Activated CD4-positive, alpha-beta T cell treated with anti-CD3 and anti-CD28 coated beads, Interleukin-10, Interleukin-2, amounts not matched to agents 100 ng/mL and 50 ng/mL, durations not matched to agents 16 hours and 8 hours (primary cell): ENCODE data around the gene C20orf173.
"Not testable (repeated sequence)": the region's sequence is repeated elsewhere in the genome, so short reads cannot be mapped to it uniquely, and the experiment has no call there.

Source experiments
- DNase-seq: peaks from one replicate; pipeline ENCODE4 v3.0.0-alpha.2; 2020

The C20orf173 gene

DNA sequence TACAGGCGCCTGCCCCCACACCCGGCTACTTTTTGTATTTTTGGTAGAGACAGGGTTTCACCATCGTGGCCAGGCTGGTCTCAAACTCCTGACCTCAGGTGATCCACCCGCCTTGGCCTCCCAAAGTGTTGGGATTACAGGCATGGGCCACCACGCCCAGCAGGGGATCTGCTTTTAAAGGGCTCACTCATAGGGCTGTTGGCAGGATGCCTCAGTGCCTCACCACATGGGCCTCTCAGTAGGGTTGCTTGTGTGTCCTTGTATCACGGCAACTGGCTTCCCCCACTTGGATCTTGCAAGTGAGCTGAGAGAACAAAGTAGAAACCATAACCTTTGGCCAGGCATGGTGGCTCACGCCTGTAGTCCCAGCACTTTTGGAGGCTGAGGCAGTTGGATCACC is 15.5 kb upstream of the C20orf173 start:
- DNase-seq: not testable (repeated sequence)

- no peak for DNase-seq
These were observed 15.0 kb upstream of the C20orf173 start for GRCh38 chr20:35544436-35544835.

DNA sequence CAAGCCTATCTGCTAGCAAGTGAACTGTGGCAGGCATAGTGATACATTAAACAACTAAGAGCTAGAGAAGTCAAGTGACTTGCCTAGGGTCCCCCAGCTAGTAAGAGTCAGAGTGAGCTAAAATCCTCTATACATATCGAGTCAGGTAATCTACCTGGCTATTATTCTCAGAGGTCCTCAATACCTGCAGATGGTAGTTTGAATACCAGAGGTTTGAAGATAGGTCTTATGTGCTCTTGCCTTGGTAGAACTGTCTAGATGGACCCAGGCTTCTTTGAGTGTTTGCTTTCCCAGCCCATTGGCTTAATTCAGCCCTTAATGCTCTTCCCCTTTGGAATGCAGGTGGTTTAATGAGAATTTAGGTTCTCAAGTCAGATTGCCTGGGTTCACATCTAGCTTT is 13.5 kb upstream of the C20orf173 start:
- no peak for DNase-seq

DNA sequence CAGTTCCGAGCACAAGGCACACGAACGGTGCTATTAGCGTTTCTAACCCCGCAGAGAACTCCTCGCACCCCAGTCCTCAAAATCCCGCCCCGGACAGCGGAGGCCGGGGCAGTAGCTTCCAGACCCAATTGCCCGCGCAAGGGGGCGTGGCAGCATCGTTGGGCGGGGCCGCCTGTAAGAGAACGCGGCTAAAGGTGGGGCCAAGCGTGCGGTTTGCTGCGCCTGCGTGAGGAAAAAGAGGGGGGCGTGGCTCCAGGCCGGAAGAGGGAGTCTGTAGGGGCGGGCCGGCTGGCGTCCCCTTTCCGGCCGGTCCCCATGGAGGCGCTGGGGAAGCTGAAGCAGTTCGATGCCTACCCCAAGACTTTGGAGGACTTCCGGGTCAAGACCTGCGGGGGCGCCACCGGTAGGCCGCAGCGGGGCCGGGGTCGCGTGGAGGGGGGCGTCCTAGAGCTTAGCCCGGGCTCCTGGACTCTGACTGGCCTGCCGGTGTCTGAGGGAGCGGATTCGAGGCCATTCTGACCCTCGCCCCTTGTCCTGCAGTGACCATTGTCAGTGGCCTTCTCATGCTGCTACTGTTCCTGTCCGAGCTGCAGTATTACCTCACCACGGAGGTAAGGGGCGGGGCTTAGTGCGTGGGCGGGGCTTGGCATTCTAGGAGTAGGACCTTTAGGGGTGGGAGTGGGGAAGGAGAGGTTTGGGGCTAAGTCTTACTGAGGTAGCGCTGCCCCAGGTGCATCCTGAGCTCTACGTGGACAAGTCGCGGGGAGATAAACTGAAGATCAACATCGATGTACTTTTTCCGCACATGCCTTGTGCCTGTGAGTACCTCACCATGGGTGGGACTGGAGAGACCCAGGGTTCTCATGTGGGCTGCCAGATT is 12.6 kb upstream of the C20orf173 start, which contains the start of gene ERGIC3:
Gene ERGIC3, plus strand, starts transcription at position 296 of the 880 bp plus-strand sequence. Its CDS starts 20 bp downstream, at position 316.
- DNase-seq: peak; percentile 98

- DNase-seq: no peak
These were observed 11.8 kb upstream of the C20orf173 start for GRCh38 chr20:35541118-35541782.

DNA sequence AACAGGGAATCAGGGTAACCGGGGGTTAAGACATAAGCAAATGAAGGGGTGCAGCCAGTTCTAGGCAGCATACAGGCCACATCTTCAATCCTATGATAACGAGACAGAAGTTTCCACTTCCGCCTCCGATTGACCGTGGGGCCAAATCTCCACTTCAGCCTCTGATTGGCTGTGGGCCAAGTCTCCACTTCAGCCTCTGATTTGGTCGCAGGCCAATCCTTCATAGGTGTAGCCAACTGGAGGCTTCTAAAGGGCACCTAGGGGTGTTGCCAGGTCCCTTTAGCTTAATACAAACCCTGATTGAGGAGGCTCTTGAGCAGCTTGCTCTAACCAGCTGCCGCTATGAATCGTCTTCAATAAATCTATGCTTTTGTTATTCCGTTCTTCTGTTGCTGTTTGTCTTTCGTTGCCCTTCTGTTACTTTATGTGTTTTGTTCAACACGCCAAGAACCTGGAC is 10.3 kb upstream of the C20orf173 start:
- peak; percentile 52 for DNase-seq

DNA sequence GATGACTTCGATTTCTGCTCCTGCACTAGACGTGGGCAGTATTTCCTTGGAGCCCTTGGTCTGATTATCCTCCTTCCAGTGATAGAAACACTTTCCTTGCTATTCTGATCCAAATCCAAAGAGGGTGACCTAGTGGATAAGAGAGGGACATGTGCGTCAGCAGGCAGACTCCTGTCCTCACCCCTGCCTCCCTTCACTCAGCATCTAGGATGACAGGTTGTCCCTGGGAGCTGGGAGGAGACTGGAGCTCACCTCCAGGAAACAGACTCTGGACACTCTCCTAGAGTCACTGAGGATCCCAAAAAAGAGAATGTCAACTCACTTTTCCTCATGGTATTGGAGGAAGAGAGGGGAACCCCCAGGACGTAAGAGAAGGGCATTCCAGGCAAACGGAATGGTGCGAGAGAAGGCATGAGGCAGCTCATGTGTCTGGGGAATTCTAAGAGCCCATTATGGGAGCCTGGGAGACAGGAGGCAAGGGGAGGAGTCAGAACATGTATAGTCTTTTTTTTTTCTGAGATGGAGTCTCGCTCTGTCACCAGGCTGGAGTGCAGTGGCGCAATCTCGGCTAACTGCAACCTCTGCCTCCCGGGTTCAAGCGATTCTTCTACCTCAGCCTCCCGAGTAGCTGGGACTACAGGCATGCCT is 2.2 kb downstream of the C20orf173 start:
- DNase-seq: no peak

DNA sequence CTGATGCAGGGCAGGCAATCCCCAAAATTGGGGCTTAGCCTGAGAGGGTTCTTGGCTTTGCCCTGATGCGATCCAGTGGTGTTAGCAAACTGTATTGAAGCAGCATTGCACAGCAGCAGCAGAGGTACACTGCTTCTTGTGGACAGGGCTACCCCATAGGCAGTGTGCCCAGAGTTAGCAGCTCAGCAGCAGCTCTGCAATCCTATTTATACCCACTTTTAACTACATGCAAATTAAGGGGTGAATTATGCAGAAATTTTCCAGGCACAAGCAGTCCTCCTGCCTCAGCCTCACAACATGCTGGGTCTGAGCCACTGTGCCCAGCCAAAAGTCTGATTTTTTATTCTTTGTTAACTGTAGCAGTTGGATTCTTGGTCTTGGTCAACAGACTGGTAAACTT is 3.8 kb downstream of the C20orf173 start:
- DNase-seq: no peak

DNA sequence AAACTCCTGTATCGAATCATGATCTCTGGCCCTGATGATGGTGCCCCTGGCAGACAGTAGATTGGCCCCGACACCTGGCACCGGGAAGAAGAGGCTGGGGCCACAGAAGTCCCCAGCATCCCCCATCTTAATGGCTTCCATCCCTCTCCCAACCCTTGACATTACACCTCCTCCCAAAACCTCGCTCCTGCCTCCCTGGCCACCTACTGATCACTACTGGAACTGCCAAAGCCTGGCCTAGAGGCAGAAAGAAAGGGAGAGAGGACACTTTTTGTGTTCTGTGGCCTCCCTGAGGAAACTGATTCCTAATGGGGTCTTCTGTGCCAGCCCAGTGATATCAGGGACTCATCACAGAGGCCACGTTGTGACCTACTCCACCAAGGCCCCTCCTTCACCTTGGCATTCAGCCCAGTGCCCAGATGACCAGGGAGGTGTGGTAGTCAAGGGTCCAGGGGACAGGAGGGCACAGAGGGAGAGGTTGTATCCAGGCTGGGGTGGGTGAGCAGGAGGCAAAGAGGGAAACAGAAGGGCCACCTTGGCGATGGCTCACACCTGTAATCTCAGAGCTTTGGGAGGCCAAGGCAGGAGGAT is 6.1 kb downstream of the C20orf173 start:
- DNase-seq: peak; percentile 31

- DNase-seq: no peak
These were observed 10.5 kb downstream of the C20orf173 start for GRCh38 chr20:35518955-35519354.

DNA sequence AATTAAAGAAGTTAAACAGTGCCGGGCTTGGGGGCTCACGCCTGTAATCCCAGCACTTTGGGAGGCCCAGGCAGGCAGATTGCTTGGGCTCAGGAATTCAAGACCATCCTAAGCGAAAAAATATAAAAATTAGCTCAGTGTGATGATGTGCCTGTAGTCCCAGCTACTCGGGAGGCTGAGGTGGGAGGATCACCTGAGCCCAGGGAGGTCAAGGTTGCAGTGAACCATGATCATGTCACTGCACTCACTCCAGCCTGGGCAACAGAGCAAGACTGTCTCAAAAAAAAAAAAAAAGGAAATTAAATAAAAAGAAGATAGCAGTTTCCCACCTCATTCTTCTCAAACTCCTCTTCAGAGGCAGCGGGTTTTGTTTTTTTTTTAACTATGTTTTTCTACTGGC is 11.7 kb downstream of the C20orf173 start:
- DNase-seq: not testable (repeated sequence)

DNA sequence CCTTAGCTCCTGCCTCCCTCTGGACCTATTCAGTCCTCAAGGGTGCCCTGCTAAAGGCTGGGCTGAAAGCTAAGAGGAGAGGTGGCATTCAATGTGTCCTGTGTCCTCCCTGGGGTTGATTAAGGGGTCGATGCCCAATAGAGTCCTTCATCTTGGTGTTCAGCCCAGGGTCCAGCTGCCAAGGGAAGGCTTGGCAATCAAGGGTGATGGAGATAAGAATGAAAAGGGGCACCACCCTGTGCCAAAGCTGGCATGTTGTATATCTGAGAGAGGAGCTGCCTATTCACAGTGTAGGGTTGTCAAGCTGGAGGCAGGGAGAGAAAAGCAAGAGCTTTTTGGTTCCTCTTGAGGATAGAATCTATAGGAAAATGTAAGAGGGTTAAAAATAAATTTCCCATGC is 12.3 kb downstream of the C20orf173 start:
- no peak for DNase-seq

DNA sequence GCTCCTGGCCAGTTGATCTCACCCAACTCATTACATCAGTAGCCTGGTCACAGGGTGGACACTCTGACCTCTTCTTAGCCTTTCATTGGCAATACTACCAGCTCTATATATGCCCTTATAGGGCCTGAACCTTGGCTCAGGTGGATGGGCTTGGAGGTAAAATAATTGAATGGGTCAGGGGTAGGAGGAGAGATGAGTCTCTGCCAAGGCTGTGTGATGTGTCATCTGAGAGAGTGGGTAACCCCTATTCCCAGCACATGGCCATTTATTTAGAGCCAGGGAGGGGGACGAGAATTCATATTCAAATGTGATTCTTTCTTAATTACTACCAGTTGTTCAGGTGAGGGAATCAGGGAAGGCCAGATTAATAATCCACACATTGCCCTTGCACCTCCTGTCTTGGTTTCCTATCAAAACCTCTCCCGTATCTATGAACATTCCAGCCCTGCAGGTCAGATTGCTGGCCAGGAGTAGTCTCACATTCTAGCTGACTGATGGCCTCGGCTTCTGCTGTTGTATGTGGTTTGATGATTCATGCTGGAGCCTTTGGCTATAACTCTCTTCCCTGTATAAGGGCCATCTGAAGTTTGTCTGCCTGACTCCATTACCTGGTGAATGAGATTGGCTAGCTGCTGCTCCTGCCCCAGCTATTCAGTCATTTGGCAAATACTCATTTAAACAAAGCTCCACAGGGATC is 13.4 kb downstream of the C20orf173 start:
- no peak for DNase-seq

DNA sequence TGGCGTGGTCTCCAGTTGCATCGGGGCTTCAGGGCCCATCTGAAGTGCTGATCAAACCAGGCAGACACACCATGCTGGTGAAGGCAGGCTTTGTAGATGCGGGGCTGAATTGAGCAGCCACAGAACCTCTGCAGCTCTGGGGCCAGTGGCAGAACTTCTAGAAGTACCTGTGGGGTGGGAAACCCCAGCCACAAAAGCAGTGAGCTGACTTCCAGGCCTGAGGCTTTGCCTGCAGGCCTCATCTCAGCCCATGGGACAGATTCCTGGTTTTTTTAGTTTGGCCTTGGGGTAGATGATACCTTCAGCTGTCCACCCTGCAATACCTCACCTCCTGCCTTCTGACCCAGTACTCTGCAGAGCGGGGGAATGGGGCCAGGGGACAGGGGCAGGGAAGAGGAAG is 14.1 kb downstream of the C20orf173 start:
- DNase-seq: no peak

GRCh38 chr20:35514371-35514932 is 15.0 kb downstream of the C20orf173 start:
- DNase-seq: no peak

DNA sequence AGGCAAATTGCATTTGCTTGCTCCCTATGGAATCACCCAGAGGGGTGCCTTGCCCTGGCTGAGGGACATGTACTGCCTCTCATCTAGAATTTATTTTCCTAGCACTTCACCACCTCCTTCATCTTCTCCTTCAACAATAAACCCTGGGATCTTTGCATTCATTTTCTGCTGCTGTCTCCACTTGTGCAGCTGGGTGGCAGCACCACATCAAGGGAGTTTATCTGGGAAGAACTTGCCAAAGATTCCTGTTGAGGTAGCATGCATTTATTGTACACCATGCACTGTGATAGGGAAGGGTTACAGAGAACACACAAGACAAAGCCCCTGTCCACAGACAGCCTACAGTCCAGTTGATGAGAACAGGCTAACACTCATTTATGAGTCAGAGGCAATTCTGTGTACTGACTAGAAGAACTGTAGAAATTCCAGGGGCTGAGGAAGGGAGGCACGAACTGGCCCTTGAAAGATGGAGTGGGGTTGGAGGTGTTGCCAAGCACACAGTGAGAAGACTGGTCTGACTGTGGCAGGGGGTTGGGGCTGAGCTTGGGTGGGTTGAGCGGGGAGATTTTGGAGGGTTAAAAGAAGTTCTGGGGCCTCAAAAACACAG is 17.5 kb downstream of the C20orf173 start:
- DNase-seq: no peak

DNA sequence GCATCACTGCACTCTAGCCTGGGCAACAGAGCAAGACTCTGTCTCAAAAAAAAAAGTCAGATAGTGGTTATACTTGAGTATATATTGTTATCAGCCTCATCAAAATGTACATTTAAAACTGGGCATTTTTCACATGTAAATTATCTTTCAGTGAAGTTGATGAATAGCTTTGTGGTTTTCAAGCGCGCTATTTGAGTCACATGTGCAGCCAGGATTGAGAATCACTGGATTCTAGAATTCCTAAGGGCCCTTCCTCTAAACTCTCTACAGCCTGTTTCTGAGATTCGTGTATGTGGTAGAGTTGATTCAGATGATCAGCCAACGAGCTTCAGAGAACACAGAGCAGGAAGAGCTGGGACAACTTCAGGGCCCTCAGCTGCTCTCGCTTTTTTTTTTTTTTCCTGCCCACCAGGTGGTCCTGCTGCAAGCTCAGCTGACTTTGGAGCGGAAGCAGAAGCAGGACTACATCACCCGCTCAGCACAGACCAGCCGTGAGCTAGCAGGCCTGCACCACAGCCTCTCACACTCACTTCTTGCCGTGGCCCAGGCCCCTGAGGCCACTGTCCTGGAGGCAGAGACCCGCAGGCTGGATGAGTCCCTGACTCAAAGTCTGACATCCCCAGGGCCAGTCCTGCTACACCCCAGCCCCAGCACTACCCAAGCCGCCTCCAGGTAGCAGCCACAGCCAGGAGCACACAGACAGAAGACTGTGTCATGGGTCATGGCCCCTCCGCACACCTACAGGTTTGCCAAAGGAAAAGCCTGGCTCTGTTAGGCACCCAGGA is 18.3 kb downstream of the C20orf173 start:
- no peak for DNase-seq

DNA sequence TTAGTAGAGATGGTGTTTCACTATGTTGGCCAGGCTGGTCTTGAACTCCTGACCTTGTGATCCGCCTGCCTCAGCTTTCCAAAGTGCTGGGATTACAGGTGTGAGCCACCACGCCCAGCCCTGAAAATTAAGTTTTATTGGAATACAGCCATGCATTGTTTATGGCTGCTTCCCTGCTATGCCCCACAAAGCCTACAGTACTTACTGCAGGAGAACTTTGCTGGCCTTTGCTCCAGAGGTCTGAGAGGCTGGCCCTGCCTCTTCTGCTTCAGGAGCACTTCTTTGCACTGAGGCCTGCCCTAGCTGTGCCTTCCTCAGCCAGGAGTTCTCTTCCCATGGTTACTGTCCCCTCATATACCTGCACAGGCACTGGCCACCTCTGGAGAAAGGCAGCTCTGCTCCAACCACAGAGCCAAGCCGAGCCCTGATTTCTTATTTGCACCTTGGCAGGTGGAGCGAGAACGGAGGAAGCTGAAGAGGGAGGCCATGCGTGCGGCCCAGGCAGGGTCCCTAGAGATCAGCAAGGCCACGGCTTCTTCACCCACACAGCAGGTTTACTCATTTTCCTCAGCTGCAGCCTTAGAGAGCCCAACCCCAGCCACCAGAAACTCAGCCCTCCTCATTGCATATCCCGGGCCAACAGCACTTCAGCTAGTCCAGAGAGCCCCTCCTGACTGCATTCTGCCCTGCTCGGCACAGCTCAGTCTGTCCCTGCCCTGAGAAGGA is 20.8 kb downstream of the C20orf173 start:
- DNase-seq: no peak

DNA sequence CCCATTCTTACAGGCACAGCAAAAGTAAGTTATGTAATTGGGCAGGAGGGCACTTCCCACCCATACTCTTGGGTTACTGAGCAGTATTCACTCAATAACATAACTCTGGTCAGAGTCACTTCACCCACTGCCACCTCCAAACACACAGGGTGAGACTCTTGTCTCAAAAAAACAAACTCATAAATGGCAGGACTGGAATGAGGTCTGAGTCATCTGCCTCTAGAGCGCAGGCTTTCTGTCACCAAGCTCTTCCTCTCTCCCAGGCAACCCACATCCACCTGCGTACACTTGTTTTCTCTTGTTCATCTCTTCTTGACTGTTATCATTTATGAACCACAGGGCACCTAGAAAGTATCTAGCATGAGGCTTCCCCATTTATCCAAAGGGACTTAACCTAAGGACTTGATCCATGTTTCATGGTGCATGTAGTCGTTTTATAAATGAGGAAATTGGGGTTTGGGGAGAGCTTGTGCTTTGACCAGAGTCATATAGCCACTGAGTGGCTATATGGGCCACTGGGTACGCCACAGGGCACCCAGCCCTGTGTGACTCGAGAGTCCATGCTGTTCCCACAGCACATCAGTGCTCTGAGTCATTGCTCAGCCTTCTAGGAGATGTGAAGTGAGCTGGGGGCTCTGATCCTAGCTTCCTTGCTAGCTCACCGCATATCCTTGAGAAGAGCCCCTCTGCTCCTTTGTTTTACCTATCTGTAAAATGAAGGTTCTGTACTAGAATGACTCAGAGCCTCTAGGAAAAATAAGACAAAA is 22.4 kb downstream of the C20orf173 start:
- peak; percentile 43 for DNase-seq
